ENCODE measurements around the gene HLA-DMA.
A peak's percentile ranks its signal among the peaks of the same experiment; 100 is the strongest.

HLA-DMA gene

GRCh38 chr6:32974541-32975308 is 21.8 kb upstream of the HLA-DMA start:
- peak; percentile 2 to 24 for DNase-seq

- peak; percentile 42 to 49 for DNase-seq
Measured at GRCh38 chr6:32974016-32974333, 21.1 kb upstream of the HLA-DMA start.

GRCh38 chr6:32973144-32974015 is 20.5 kb upstream of the HLA-DMA start:
- DNase-seq: peak; percentile 21 to 42

GRCh38 chr6:32972353-32973143 is 19.7 kb upstream of the HLA-DMA start:
- DNase-seq: peak; percentile 35 to 55

- DNase-seq: peak; percentile 100
Measured at GRCh38 chr6:32971581-32972352, 18.9 kb upstream of the HLA-DMA start.

GRCh38 chr6:32971242-32971580 is 18.3 kb upstream of the HLA-DMA start:
- DNase-seq: no peak

GRCh38 chr6:32970413-32971241 is 17.7 kb upstream of the HLA-DMA start:
- DNase-seq: peak; percentile 86 to 90

GRCh38 chr6:32969685-32970412 is 17.0 kb upstream of the HLA-DMA start:
- peak; percentile 75 to 80 for DNase-seq

- peak; percentile 75 to 87 for DNase-seq
Measured at GRCh38 chr6:32968867-32969684, 16.2 kb upstream of the HLA-DMA start.

GRCh38 chr6:32968093-32968866 is 15.4 kb upstream of the HLA-DMA start, which contains the start of gene BRD2:
Gene BRD2, plus strand, starts transcription at chr6:32968594. Its CDS starts 4,305 bp downstream, at chr6:32972899.
- peak; percentile 97 for DNase-seq

GRCh38 chr6:32967151-32968091 is 14.5 kb upstream of the HLA-DMA start:
- peak; percentile 47 to 54 for DNase-seq

- no peak for DNase-seq
Measured at GRCh38 chr6:32964776-32965175, 11.9 kb upstream of the HLA-DMA start.

- peak in 1 of 2 donors; percentile 46 for DNase-seq
Measured at GRCh38 chr6:32963866-32964265, 11.0 kb upstream of the HLA-DMA start.

GRCh38 chr6:32962213-32962826 is 9.4 kb upstream of the HLA-DMA start:
- DNase-seq: no peak

GRCh38 chr6:32960563-32960962 is 7.7 kb upstream of the HLA-DMA start:
- no peak for DNase-seq

- DNase-seq: no peak
Measured at GRCh38 chr6:32956176-32956575, 3.3 kb upstream of the HLA-DMA start.

Data from inflammatory macrophage (primary cell).